GM12874 (cell line): ENCODE data around the gene LMOD3.

Source experiments
- TF ChIP-seq, protein P1 (sequence below): IDR thresholded peaks from 2 replicates; pipeline ENCODE4 v1.5.1; 2011; ENCODE audit warnings: low read depth, mild to moderate bottlenecking, control low read depth, low read length, moderate library complexity; ENCODE audit not compliant: insufficient read depth

The LMOD3 gene

DNA sequence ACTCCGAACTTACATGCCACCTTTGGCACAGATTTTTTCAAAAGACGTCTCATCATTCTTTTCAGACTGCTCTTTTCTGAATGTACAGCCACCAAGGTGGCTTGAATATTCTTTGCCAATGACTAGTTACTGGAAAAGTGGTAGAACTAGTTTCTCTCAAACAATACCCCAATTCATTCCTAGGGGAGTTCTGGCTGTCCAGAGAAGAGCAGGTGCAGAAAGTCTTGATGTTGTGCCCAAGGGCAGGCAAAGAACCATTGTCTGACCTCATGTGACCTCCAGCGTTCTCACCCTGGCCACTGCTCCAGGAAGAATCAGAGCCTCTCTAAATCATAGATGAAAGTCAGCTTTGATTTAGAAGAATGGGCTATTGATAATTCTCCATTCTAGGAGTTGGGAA lies 5.5 kb downstream of the LMOD3 start:
- TF ChIP-seq, protein P1, sequence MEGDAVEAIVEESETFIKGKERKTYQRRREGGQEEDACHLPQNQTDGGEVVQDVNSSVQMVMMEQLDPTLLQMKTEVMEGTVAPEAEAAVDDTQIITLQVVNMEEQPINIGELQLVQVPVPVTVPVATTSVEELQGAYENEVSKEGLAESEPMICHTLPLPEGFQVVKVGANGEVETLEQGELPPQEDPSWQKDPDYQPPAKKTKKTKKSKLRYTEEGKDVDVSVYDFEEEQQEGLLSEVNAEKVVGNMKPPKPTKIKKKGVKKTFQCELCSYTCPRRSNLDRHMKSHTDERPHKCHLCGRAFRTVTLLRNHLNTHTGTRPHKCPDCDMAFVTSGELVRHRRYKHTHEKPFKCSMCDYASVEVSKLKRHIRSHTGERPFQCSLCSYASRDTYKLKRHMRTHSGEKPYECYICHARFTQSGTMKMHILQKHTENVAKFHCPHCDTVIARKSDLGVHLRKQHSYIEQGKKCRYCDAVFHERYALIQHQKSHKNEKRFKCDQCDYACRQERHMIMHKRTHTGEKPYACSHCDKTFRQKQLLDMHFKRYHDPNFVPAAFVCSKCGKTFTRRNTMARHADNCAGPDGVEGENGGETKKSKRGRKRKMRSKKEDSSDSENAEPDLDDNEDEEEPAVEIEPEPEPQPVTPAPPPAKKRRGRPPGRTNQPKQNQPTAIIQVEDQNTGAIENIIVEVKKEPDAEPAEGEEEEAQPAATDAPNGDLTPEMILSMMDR, result no peak

DNA sequence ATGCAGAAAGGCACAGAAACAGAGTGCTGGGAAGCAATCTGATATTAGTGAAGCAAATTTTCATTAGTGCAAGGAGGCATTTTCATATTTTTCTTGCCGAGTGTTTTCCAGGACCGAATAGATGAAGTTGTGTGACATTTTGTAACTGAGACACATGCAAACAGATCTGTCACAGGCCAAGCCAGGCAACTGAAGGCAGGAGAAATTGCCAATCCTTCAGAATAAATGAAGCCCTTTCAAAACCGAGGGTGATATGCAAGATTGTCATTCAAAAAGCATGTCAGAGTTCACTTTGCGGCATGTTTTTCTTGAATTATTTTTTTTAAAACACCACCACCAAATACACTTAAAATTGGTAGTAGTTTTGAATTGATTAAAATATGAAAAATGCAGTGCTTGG lies 6.2 kb downstream of the LMOD3 start:
- TF ChIP-seq, protein P1, result no peak

DNA sequence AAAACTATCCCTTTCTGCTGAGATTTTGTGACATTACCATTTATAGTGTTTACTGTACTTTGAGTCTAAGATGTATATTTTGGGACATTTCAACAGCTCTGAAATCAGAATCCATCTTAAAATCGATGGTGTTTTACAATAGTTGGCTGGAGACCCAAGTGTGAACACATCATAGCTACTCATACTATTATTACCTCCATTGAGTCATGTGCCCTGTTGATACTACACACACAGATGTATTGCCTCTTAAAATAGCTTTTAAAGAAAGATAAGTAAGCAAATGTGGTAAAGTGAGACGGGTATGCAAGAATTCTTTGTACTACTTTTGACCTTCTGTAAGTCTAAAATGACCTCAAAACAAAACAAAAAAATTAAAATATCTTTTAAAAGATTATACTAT lies 6.7 kb downstream of the LMOD3 start:
- TF ChIP-seq, protein P1, result no peak

DNA sequence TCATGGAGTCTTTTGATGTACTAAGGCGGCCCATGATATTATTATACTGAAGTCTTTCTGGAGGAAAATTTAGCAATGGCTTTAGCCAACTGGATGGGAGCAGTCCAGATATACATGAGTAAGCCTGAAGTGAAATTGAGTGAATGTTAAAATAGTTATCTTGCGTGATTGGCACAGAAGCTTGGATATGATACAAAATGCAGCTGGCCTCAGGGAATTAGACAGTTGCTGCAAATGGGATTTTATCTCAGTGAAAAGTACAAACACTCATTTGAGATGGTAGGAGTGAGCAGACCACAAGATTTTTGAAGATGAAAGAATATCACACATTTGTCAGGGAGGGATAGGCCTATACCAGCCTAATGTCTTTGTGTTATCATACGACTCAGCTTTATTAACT lies 8.9 kb downstream of the LMOD3 start:
- TF ChIP-seq, protein P1, result no peak

DNA sequence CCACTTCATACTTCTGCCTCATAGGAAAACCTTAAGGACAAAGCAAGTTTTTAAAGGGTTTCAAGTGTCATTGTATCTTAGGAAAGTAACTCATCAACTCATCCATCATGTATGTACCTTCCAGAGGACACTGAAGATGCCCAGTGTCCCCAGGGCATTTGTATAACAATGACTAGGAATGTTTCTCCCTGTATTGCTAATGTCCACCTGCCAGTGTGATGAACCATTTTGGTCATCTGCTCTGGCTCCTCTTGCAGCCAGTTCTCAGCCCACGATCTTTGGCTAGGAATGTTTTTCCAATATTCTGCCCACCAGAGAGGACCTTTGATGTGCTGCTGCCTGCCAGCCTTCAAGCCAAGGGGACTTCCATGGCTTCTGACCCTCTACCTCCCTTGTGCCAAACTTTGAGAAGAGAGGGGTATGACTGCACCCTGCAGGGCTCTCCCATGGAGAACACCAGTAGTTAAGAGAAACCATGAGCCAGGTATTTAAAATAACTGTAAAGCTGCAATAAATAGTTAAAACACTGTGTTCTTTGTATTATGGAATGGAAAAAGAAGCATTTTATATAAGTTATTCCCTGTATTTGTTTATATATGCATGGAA lies 11.4 kb downstream of the LMOD3 start:
- TF ChIP-seq, protein P1, result no peak

DNA sequence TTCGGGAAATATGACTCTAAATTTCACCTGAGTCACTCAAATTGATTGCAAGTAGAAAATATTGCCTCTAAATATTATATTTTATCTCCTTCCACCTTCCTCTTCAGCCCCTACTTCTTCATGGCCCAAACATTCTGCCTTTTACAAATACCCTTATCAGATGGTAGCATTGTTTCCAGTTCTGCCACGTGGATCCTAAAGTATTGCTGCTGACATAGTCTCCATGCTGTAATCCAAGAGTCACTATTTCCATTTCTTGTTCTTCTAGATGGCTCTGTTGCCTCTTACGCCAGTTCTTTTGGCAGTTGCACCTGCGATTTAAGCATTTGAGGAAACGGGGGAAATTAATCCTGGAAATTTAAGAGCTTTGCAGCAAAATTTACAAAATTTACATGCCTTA lies 13.6 kb downstream of the LMOD3 start:
- TF ChIP-seq, protein P1, result no peak

DNA sequence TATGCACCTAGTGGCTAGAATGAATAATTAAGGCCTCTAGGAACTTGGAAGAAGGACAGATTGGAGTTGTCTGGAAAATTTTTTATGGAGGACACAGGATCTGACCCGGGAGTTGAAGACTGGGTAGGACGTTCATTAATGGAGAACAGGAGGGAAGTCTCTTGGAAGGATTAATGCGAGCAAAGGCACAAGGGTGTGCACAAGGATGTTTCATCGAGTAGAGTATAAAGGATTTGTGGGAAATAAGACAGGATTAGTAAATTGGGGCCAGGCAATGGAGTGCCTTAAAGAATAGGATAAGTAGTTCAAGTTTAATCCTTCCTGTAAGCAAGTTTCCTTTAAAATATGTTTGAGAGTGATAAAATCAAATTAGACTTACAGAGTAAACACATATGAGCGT lies 14.6 kb downstream of the LMOD3 start:
- TF ChIP-seq, protein P1, result no peak
